Fibroblast of peridontal ligament (primary cell): Measurements from ENCODE around the gene FBF1.
"Not testable (repeated sequence)": the region's sequence is repeated elsewhere in the genome, so short reads cannot be mapped to it uniquely, and the experiment has no call there.

ENCODE experiments used
- DNase-seq: peaks from one replicate; pipeline ENCODE4 v3.0.0-alpha.2; 2010; ENCODE audit errors: extremely low read depth

The FBF1 gene

DNA sequence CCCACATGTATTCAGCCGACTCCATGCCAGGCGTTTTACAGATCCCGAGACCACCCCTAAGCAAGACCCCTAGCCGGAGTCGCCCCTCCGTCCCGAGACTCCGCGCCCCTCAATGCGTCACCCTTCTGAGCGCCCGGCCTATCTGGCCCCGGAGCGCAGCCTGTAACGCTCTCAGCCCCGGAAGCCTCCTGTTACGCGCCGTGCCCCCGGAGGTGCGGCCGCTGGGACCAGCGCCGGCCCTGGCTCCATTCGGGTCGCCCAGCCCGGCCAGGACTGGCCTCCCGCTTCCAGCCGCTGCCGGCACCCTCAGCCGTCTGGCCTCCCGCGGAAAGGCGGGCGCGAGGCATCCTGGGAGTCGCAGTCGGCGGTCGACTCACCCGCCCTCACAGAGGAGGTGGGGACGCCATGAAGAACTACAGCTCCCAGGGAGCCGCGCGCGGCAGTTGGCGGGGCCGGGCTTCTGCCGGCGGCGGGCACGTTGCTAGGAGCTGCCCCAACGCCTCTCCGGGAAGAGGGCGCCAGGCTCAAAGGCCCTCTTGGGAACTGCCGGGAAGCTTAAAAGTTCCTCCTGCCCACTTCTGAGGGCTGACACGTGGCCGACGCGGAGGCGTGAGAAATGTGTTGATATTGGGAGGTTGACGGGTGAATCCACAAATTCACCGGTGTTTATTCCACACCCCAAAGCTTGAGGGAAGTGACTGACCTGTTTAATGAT lies at the start of gene FBF1:
FBF1 (minus strand) TSS at position 316 of the 715 bp plus-strand sequence. CDS start 2,893 bp downstream, outside the sequence.
- peak; percentile 87 for DNase-seq

GRCh38 chr17:75987041-75987440 lies 46.2 kb upstream of the FBF1 start:
- peak; percentile 4 for DNase-seq

GRCh38 chr17:75985986-75986385 lies 45.1 kb upstream of the FBF1 start:
- DNase-seq = no peak

GRCh38 chr17:75983501-75984181 lies 42.8 kb upstream of the FBF1 start:
- DNase-seq = no peak

DNA sequence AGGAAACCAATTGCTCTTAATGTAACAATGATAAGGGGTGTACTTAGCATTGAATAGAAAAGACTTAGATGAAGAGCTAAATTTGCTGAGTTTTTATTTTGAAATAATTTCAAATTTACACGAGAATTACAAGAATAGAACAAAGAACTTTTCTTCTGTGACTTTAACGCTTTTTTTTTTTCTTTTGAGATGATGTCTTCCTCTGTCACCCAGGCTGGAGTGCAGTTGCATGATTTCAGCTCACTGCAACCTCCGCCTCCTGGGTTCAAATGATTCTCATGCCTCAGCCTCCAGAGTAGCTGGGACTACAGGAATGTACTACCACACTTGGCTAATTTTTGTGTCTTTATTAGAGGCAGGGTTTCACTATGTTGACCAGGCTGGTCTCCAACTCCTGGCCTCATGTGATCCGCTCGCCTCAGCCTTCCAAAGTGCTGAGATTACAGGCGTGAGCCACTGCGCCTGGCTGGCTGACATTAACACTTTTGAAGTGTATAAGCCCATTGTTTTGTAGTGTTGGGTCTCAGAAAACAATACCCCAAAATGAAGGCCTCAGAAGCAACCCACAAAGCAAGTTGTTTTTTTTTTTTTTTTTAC lies 40.3 kb upstream of the FBF1 start:
- DNase-seq = no peak

DNA sequence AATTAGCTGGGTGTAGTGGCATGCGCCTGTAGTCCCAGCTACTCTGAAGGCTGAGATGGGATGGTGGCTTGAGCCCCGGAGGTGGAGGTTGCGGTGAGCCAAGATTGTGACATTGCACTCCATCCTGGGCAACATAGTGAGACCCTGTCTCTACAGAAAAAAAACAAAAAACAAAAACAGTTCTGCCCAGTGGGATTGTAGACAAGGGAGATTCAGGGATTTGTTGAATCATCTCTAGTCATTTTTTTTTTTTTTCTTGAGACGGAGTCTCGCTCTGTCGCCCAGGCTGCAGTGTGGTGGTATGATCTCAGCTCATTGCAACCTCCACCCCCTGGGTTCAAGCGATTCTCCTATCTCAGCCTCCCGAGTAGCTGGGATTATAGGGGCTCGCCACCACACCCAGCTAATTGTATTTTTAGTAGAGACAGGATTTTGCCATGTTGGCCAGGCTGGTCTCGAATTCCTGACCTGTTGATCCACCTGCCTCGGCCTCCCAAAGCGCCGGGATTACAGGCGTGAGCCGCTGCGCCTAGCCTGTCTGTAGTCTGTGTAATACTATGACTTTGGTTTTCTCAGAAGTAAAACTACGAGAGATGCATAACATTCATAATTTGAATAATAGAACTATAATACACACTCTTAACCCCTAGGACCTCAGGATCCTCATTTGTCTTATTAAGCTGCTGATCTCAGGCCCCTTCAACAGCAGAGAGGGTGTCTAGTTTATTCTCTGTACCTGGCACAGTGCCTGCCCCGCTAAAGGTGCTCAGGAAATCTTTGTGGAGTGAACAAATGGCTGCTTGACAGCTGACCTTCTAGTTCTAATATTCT lies 39.6 kb upstream of the FBF1 start:
- no peak for DNase-seq

- DNase-seq = peak; percentile 78
Measured at GRCh38 chr17:75979705-75980187, 38.9 kb upstream of the FBF1 start.

DNA sequence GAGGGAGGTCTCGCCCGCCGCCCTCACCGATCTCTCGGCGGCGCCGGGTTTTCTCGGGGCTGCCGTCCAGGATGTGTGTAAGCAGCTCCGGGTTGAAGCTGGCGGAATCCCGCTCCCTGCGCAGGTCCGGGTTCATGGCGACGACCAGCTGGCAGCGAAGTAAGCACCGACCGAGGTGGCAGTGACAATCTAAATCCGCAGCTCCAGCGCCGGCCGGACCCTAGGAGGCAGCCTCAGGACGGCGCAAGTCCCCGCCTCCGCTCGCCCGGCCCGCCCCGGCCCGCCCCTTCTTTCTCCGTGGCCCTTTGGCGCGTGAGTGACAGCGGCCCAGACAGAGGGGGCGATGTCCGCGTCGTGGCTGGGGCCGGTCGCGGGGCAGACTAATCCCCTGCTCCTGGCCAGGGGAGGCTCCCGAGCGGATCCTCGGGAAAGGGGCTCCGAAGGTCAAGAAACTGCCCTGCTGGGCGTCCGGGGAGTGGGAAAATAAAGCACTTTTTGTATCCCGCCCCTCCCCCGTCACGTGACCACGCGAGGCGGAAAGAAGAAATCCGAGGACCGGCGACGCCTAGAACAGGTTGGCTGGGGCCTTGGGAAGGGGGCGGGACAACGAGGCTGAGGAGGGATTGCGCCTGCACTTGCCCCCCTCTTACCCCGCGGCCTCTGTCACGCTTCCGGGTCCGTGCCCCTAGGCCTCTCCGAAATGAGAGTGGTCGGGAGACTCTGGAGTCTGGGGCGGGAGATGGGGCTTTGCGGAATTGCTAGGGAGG lies 38.3 kb upstream of the FBF1 start, which contains the start of the genes ACOX1 and TEN1:
ACOX1 (minus strand) TSS at position 229 of the 767 bp plus-strand sequence; CDS start at position 136, 93 bp downstream.
TEN1 (plus strand) TSS at position 303 of the 767 bp plus-strand sequence. CDS start 6,953 bp downstream, outside the sequence.
- DNase-seq = peak; percentile 95

- peak; percentile 65 for DNase-seq
Measured at GRCh38 chr17:75976175-75976848, 35.5 kb upstream of the FBF1 start.

- DNase-seq = no peak
Measured at GRCh38 chr17:75975757-75976174, 34.9 kb upstream of the FBF1 start.

- not testable (repeated sequence) for DNase-seq
Measured at GRCh38 chr17:75975187-75975586, 34.3 kb upstream of the FBF1 start.

DNA sequence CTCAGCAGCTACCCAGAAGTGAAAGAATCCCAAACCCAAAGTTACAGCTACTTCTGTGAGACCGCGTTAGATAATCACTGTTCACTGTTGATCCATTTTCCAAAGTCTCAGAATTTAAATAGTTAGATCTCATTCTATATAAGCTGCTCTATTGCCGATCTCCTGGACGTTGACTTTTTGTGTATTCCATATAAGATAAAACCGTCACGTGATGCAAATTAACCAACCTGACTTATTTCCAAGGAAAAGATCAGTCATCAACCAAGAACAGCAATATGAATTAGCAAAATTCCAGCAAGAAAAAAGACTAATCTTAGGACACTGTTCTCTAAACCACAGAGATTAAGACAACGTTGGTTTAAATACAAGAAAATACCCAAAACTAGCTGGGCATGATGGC lies 29.8 kb upstream of the FBF1 start:
- no peak for DNase-seq

DNA sequence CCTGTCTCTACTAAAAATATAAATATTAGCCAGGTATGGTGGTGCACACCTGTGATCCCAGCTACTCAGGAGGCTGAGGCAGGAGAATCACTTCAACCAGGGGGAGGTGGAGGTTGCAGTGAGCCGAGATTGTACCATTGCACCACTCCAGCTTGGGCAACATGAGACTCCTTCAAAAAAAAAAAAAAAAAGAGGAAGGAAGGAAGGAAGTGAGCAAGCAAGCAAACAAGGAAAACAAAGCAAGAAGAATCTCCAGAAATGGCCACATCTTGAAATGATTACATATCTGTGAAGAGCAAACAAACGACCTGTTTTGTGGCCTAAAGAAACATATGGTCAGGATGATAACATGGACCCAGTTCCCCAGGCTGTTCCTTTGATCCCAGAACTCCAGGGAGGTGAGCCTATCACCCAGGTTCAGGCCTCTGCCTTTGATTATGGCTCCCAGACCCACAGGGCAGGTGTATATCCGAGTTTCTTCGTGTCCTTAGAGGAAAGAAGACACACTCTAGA lies 29.2 kb upstream of the FBF1 start:
- peak; percentile 23 for DNase-seq

- DNase-seq = not testable (repeated sequence)
Measured at GRCh38 chr17:75969044-75969443, 28.2 kb upstream of the FBF1 start.

DNA sequence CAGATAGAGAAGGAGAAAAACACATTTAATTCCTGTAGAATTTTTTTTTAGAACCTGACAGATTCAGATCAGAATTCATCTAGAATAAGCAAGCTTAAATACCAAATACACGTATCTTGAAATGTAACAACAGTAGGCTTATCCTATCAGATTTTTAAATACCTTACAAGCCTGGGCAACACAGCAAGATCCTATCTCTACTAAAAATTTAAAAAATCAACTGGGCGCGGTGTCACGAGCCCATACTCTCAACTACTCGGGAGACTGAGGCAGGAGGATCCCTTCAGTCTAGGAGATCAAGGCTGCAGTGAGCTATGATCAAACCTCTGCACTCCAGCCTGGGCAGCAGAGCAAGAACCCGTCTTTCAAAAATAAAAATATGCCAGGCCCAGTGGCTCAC lies 24.6 kb upstream of the FBF1 start:
- no peak for DNase-seq

GRCh38 chr17:75959839-75960511 lies 19.1 kb upstream of the FBF1 start:
- DNase-seq = no peak

GRCh38 chr17:75959051-75959838 lies 18.4 kb upstream of the FBF1 start:
- DNase-seq = no peak

GRCh38 chr17:75950855-75951554 lies 10.2 kb upstream of the FBF1 start:
- no peak for DNase-seq
